Measurements from ENCODE around the gene SWAP70. TPM values are rescaled to one million over a fixed set of nuclear protein-coding genes. Genes with fewer than 3 reads are reported as not detected.

The SWAP70 gene
- total and polyA plus RNA-seq, 2 of the 8 experiments (the other 6 are each of a cell fraction or from before 2014, with no cell fraction given), result 14.8 to 37.5 TPM

DNA sequence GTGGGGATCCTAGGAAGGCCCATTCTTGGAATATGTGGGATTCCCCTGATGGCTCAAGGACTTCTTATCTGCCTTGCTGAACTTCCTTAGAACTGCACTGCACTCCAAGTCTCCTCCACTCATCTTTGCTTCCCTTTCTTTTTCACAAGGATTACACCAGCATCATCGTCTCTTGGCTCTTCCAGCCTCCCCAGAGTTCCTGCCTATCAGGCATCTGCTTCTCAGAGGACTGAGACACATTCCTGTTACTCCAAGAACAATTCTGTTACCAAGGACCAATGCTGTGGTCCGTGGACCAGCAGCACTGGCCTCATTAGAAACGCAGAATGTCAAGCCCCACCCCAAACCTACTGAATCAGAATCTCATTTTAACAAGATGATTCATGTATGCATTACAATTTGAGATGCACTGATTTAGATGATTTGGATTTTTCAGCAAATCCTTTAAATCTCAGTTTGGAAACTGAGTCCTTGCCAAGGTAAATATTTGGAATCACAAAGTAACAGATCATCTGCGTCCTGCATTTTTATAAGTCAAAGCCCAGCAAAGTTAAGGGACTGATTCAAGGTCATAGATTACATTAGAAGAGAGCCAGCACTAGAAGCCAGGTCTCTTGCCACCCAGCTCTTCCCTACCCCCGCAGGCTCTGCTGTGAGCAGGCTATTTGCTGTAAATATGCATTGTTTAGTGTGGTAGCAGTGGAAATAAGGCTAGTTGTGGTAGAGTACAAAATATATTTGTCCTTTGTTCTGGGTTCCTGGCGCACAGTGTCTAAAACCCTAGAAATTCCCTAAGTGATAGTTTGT is 110.9 kb downstream of the SWAP70 start (continued):
- TF ChIP-seq, protein P1, sequence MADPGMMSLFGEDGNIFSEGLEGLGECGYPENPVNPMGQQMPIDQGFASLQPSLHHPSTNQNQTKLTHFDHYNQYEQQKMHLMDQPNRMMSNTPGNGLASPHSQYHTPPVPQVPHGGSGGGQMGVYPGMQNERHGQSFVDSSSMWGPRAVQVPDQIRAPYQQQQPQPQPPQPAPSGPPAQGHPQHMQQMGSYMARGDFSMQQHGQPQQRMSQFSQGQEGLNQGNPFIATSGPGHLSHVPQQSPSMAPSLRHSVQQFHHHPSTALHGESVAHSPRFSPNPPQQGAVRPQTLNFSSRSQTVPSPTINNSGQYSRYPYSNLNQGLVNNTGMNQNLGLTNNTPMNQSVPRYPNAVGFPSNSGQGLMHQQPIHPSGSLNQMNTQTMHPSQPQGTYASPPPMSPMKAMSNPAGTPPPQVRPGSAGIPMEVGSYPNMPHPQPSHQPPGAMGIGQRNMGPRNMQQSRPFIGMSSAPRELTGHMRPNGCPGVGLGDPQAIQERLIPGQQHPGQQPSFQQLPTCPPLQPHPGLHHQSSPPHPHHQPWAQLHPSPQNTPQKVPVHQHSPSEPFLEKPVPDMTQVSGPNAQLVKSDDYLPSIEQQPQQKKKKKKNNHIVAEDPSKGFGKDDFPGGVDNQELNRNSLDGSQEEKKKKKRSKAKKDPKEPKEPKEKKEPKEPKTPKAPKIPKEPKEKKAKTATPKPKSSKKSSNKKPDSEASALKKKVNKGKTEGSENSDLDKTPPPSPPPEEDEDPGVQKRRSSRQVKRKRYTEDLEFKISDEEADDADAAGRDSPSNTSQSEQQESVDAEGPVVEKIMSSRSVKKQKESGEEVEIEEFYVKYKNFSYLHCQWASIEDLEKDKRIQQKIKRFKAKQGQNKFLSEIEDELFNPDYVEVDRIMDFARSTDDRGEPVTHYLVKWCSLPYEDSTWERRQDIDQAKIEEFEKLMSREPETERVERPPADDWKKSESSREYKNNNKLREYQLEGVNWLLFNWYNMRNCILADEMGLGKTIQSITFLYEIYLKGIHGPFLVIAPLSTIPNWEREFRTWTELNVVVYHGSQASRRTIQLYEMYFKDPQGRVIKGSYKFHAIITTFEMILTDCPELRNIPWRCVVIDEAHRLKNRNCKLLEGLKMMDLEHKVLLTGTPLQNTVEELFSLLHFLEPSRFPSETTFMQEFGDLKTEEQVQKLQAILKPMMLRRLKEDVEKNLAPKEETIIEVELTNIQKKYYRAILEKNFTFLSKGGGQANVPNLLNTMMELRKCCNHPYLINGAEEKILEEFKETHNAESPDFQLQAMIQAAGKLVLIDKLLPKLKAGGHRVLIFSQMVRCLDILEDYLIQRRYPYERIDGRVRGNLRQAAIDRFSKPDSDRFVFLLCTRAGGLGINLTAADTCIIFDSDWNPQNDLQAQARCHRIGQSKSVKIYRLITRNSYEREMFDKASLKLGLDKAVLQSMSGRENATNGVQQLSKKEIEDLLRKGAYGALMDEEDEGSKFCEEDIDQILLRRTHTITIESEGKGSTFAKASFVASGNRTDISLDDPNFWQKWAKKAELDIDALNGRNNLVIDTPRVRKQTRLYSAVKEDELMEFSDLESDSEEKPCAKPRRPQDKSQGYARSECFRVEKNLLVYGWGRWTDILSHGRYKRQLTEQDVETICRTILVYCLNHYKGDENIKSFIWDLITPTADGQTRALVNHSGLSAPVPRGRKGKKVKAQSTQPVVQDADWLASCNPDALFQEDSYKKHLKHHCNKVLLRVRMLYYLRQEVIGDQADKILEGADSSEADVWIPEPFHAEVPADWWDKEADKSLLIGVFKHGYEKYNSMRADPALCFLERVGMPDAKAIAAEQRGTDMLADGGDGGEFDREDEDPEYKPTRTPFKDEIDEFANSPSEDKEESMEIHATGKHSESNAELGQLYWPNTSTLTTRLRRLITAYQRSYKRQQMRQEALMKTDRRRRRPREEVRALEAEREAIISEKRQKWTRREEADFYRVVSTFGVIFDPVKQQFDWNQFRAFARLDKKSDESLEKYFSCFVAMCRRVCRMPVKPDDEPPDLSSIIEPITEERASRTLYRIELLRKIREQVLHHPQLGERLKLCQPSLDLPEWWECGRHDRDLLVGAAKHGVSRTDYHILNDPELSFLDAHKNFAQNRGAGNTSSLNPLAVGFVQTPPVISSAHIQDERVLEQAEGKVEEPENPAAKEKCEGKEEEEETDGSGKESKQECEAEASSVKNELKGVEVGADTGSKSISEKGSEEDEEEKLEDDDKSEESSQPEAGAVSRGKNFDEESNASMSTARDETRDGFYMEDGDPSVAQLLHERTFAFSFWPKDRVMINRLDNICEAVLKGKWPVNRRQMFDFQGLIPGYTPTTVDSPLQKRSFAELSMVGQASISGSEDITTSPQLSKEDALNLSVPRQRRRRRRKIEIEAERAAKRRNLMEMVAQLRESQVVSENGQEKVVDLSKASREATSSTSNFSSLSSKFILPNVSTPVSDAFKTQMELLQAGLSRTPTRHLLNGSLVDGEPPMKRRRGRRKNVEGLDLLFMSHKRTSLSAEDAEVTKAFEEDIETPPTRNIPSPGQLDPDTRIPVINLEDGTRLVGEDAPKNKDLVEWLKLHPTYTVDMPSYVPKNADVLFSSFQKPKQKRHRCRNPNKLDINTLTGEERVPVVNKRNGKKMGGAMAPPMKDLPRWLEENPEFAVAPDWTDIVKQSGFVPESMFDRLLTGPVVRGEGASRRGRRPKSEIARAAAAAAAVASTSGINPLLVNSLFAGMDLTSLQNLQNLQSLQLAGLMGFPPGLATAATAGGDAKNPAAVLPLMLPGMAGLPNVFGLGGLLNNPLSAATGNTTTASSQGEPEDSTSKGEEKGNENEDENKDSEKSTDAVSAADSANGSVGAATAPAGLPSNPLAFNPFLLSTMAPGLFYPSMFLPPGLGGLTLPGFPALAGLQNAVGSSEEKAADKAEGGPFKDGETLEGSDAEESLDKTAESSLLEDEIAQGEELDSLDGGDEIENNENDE (IDR thresholded peaks at IDR 0.05; ENCODE audit: insufficient replicate concordance, low read length), result no peak
- TF ChIP-seq EGR1 (IDR thresholded peaks at IDR 0.05; ENCODE audit: borderline replicate concordance, low read depth, low read length), result no peak
- TF ChIP-seq SP4 (IDR thresholded peaks at IDR 0.05; ENCODE audit: low read length), result no peak
- TF ChIP-seq TEAD4 (IDR thresholded peaks at IDR 0.05; ENCODE audit: low read depth, low read length), result no peak
- no peak for TF ChIP-seq GABPA (IDR thresholded peaks at IDR 0.05; ENCODE audit: borderline replicate concordance, insufficient read depth, low read length)
- TF ChIP-seq ASH2L (IDR thresholded peaks at IDR 0.05; ENCODE audit: low read length), result no peak
- TF ChIP-seq TAF7 (optimal IDR thresholded peaks at IDR 0.05; ENCODE audit: borderline replicate concordance, low read depth, low read length), result no peak
- TF ChIP-seq FOSL1 (IDR thresholded peaks at IDR 0.05; ENCODE audit: insufficient read depth, low read depth, low read length), result no peak
- TF ChIP-seq MAFK (IDR thresholded peaks at IDR 0.05; ENCODE audit: low read depth, low read length), result no peak
- no peak for TF ChIP-seq SAP30 (IDR thresholded peaks at IDR 0.05; ENCODE audit: insufficient read depth, insufficient replicate concordance, low read length)
